WTC11 (cell line): ENCODE data around the gene ATP9B. TPM values are rescaled to one million over a fixed set of nuclear protein-coding genes. Genes with fewer than 3 reads are reported as not detected.

ENCODE experiments used
- ATAC-seq: fragments of 200-7000 bp; cut with Tn5 transposase; 2 replicates; pipeline ENCODE4 v1.10.0; 2021; ENCODE audit warnings: mild to moderate bottlenecking, moderate library complexity
- CTCF ChIA-PET: fragments of 300-600 bp; sonication (Branson Sonifier 250); formaldehyde crosslinking; loops from one replicate; lab custom pipeline; 2021; ENCODE audit warnings: antibody characterized with exemption; lab: Charles Lee
- POLR2A ChIA-PET: fragments of 350-600 bp; sonication (Branson Sonifier 250); formaldehyde crosslinking; loops from one replicate; lab custom pipeline; 2021; ENCODE audit warnings: antibody characterized with exemption; lab: Charles Lee
- DNase-seq: peaks from one replicate; pipeline ENCODE4 v3.0.0; 2021; ENCODE audit warnings: low spot score
- H3K27ac Mint-ChIP-seq: 2 replicates; pipeline ENCODE4 v1.8.0; 2021; ENCODE audit warnings: mixed read lengths
- H3K27me3 Mint-ChIP-seq: 2 replicates; pipeline ENCODE4 v1.8.0; 2021; ENCODE audit warnings: low read depth, mild to moderate bottlenecking, moderate library complexity, mixed read lengths
- H3K36me3 Mint-ChIP-seq: 2 replicates; pipeline ENCODE4 v1.8.0; 2021; ENCODE audit warnings: mixed read lengths
- H3K4me1 Mint-ChIP-seq: 2 replicates; pipeline ENCODE4 v1.8.0; 2022; ENCODE audit warnings: mixed read lengths
- H3K4me3 Mint-ChIP-seq: 2 replicates; pipeline ENCODE4 v1.8.0; 2021; ENCODE audit warnings: mild to moderate bottlenecking, moderate library complexity, mixed read lengths
- H3K9me3 Mint-ChIP-seq: 2 replicates; pipeline ENCODE4 v1.8.0; 2021; ENCODE audit warnings: mixed read lengths
- ATF6 ChIP-seq: sonication (generic); formaldehyde crosslinking; IDR thresholded peaks from 2 replicates; pipeline ENCODE4 v1.8.1; 2023; ENCODE audit warnings: mild to moderate bottlenecking, missing genetic modification reagents
- CBFB ChIP-seq: sonication (generic); formaldehyde crosslinking; IDR thresholded peaks from 2 replicates; pipeline ENCODE4 v1.8.1; 2022; ENCODE audit warnings: mild to moderate bottlenecking, low read depth, missing genetic modification reagents
- CREB1 ChIP-seq: sonication (generic); formaldehyde crosslinking; IDR thresholded peaks from 2 replicates; pipeline ENCODE4 v1.8.0; 2023; ENCODE audit warnings: mild to moderate bottlenecking, missing genetic modification reagents
- FOXP1 ChIP-seq: sonication (generic); formaldehyde crosslinking; IDR thresholded peaks from 2 replicates; pipeline ENCODE4 v1.8.0; 2022; ENCODE audit warnings: missing genetic modification reagents, mild to moderate bottlenecking, moderate library complexity, borderline replicate concordance
- FOXP4 ChIP-seq: sonication (generic); formaldehyde crosslinking; IDR thresholded peaks from 2 replicates; pipeline ENCODE4 v1.8.0; 2022; ENCODE audit warnings: mild to moderate bottlenecking, missing genetic modification reagents
- GTF2I ChIP-seq: fragments of 250-450 bp; sonication (Bioruptor Pico); conservative IDR thresholded peaks from 2 replicates; pipeline ENCODE4 v1.4.0; 2021; ENCODE audit warnings: mild to moderate bottlenecking
- SMAD4 ChIP-seq: sonication (generic); formaldehyde crosslinking; IDR thresholded peaks from 2 replicates; pipeline ENCODE4 v1.8.0; 2022; ENCODE audit warnings: mild to moderate bottlenecking, missing genetic modification reagents
- SP1 ChIP-seq: sonication (generic); formaldehyde crosslinking; conservative IDR thresholded peaks from 2 replicates; pipeline ENCODE4 v1.8.1; 2022; ENCODE audit warnings: missing genetic modification reagents
- USF1 ChIP-seq: sonication (generic); formaldehyde crosslinking; IDR thresholded peaks from 2 replicates; pipeline ENCODE4 v1.8.0; 2022; ENCODE audit warnings: mild to moderate bottlenecking, missing genetic modification reagents
- USF2 ChIP-seq: sonication (generic); formaldehyde crosslinking; IDR thresholded peaks from 2 replicates; pipeline ENCODE4 v1.8.1; 2023; ENCODE audit warnings: mild to moderate bottlenecking, missing genetic modification reagents, moderate library complexity
- ZNF121 ChIP-seq: sonication (generic); formaldehyde crosslinking; IDR thresholded peaks from 2 replicates; pipeline ENCODE4 v1.8.0; 2023; ENCODE audit warnings: missing genetic modification reagents
- ZNF138 ChIP-seq: sonication (generic); formaldehyde crosslinking; conservative IDR thresholded peaks from 2 replicates; pipeline ENCODE4 v1.8.1; 2022; ENCODE audit warnings: mild to moderate bottlenecking, moderate library complexity, missing genetic modification reagents
- ZNF396 ChIP-seq: fragments of 250-450 bp; sonication (Bioruptor Pico); IDR thresholded peaks from 2 replicates; pipeline ENCODE4 v1.8.0; 2021; ENCODE audit warnings: mild to moderate bottlenecking, moderate library complexity, borderline replicate concordance
- ZNF425 ChIP-seq: fragments of 250-450 bp; sonication (Bioruptor Pico); conservative IDR thresholded peaks from 2 replicates; pipeline ENCODE4 v1.9.0; 2021; ENCODE audit warnings: mild to moderate bottlenecking
- total RNA-seq: library from RNA; stranded (reverse); gene quantifications from 3 replicates; pipeline ENCODE4 v1.2.3, GENCODE V29; 2021
- TF ChIP-seq, protein P1 (sequence below): sonication (generic); formaldehyde crosslinking; IDR thresholded peaks from 2 replicates; pipeline ENCODE4 v1.8.1; 2023; ENCODE audit warnings: mild to moderate bottlenecking, missing genetic modification reagents
- TF ChIP-seq, protein P2 (sequence below): sonication (generic); formaldehyde crosslinking; IDR thresholded peaks from 2 replicates; pipeline ENCODE4 v1.8.1; 2022; ENCODE audit warnings: mild to moderate bottlenecking, missing genetic modification reagents, moderate library complexity, borderline replicate concordance
- TF ChIP-seq, protein P3 (sequence below): sonication (generic); formaldehyde crosslinking; IDR thresholded peaks from 2 replicates; pipeline ENCODE4 v1.8.1; 2022; ENCODE audit warnings: low read depth, mild to moderate bottlenecking, moderate library complexity, missing genetic modification reagents, borderline replicate concordance

Gene ATP9B
- total RNA-seq, 1 experiment from 2014 or later = 19.0 TPM

GRCh38 chr18:79395761-79396404 lies 326.7 kb downstream of the ATP9B start, which contains the start of gene NFATC1:
Gene NFATC1, plus strand, starts transcription at chr18:79395930. Its CDS starts 295 bp downstream, at chr18:79396225.
- no peak within 1 kb of the TSS for H3K27ac Mint-ChIP-seq
- DNase-seq (peak; percentile 75), ATAC-seq (peak; percentile 9)
- H3K4me1 Mint-ChIP-seq = peaks cover 12% of the 10 kb centered on the region
- CTCF ChIA-PET = interaction anchor here (0.9 to 1.3 kb wide), 4 partner anchors 11 to 130 kb away, joined by 3 to 4 read pairs (median 3); no protein-coding TSS in a partner anchor
- peak within 1 kb of the TSS; percentile 67 for H3K4me3 Mint-ChIP-seq
- peak; percentile 77; the same call in 1 of the 2 replicates for TF ChIP-seq ZNF121
- TF ChIP-seq CREB1 (CRISPR knock-in tag) = no peak
- no peak for TF ChIP-seq ZNF396 (CRISPR knock-in tag)
- POLR2A ChIA-PET = interaction anchor here (1.5 kb wide), 1 partner anchor 171 kb away, joined by 3 read pairs; no protein-coding TSS in a partner anchor
- H3K36me3 Mint-ChIP-seq = no peaks in the 10 kb centered on the region
- no peaks in the 10 kb centered on the region for H3K9me3 Mint-ChIP-seq
- peaks cover 76% of the 10 kb centered on the region for H3K27me3 Mint-ChIP-seq

DNA sequence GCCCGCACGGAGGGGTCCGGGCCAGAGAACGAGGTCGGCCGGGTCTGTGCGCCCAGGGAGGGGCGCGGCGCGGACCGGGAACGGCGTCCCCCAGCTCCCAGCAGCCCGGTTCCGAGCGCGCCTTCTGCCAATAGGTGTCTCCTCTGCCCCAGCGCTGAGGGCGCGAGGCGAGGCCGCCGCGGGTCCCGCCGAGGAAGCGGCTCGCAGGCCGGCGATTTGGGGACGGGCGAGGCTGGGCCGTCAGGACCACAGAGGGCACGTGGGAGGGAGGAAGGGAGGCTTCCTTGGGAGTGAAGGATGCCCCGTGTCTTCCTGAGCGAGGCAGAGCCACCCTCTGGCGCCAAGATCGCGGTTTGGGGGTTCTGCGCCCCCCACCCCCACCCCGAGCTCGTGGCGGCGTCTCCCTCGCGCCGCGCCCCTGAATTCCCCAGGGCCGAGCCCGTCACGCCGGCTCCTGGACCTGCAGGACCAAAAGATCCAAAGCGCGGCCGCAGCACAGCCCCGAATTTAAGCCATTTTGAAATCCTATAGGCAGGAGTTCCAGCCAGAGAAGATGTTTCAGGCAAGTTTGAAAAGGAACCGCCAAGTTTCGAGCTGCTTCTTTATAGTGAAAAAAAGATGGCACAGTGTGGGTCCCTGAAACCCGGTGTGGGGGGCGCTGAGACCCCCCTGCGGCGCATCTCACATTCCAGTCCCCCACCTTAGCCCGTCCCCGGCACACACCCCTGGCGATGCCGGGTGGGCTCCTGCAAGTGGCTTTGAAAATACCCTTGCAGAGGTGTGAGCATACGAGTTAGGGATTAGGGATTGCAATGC lies 327.4 kb downstream of the ATP9B start:
- Mint-ChIP-seq H3K4me3 (peak overlapping the region; percentile 56), H3K27ac (no peak overlapping the region), H3K27me3 (peaks cover 68% of the 10 kb centered on the region), H3K4me1 (peaks cover 16% of the 10 kb centered on the region), H3K9me3 (no peaks in the 10 kb centered on the region), H3K36me3 (no peaks in the 10 kb centered on the region)
- peak; percentile 63 for DNase-seq
- ATAC-seq = peak; percentile 1
- ChIA-PET CTCF (interaction anchor here (0.9 to 2.2 kb wide), 6 partner anchors 12 to 246 kb away, joined by 3 to 6 read pairs (median 4); no protein-coding TSS in a partner anchor), POLR2A (interaction anchor here (1.5 kb wide), 1 partner anchor 170 kb away, joined by 3 read pairs; no protein-coding TSS in a partner anchor)
- TF ChIP-seq SMAD4 (CRISPR knock-in tag) (no peak), USF2 (CRISPR knock-in tag) (peak; percentile 43), FOXP4 (0 out of 2 replicates have a peak, but pooled peaks have one; percentile 45), ZNF425 (no peak), FOXP1 (CRISPR knock-in tag) (peak; percentile 47; the same call in 1 of the 2 replicates), CBFB (CRISPR knock-in tag) (no peak), ATF6 (CRISPR knock-in tag) (no peak), USF1 (CRISPR knock-in tag) (no peak), ZNF138 (CRISPR knock-in tag) (no peak), SP1 (CRISPR knock-in tag) (0 out of 2 replicates have a peak, but pooled peaks have one; percentile 42), GTF2I (CRISPR knock-in tag) (no peak)
- TF ChIP-seq, protein P1, sequence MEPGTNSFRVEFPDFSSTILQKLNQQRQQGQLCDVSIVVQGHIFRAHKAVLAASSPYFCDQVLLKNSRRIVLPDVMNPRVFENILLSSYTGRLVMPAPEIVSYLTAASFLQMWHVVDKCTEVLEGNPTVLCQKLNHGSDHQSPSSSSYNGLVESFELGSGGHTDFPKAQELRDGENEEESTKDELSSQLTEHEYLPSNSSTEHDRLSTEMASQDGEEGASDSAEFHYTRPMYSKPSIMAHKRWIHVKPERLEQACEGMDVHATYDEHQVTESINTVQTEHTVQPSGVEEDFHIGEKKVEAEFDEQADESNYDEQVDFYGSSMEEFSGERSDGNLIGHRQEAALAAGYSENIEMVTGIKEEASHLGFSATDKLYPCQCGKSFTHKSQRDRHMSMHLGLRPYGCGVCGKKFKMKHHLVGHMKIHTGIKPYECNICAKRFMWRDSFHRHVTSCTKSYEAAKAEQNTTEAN = 0 out of 2 replicates have a peak, but pooled peaks have one; percentile 28
- TF ChIP-seq, protein P2, sequence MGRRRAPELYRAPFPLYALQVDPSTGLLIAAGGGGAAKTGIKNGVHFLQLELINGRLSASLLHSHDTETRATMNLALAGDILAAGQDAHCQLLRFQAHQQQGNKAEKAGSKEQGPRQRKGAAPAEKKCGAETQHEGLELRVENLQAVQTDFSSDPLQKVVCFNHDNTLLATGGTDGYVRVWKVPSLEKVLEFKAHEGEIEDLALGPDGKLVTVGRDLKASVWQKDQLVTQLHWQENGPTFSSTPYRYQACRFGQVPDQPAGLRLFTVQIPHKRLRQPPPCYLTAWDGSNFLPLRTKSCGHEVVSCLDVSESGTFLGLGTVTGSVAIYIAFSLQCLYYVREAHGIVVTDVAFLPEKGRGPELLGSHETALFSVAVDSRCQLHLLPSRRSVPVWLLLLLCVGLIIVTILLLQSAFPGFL (CRISPR knock-in tag) = no peak
- TF ChIP-seq, protein P3, sequence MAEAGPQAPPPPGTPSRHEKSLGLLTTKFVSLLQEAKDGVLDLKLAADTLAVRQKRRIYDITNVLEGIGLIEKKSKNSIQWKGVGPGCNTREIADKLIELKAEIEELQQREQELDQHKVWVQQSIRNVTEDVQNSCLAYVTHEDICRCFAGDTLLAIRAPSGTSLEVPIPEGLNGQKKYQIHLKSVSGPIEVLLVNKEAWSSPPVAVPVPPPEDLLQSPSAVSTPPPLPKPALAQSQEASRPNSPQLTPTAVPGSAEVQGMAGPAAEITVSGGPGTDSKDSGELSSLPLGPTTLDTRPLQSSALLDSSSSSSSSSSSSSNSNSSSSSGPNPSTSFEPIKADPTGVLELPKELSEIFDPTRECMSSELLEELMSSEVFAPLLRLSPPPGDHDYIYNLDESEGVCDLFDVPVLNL (CRISPR knock-in tag) = 0 out of 2 replicates have a peak, but pooled peaks have one; percentile 32
